Peyer's patch (tissue), 4 donors: ENCODE data around the gene CCDC187. TPM values are rescaled to one million over a fixed set of nuclear protein-coding genes. Genes with fewer than 3 reads are reported as not detected.

Experiments
- DNase-seq, 3 donors: peaks; one replicate each; pipeline ENCODE4 v3.0.0-alpha.2; 2017 to 2019
- H3K27ac ChIP-seq, 4 donors: fragments of 200-600 bp; sonication (generic); one replicate each; pipeline ENCODE4 v1.5.1; 2016 to 2019
- H3K27me3 ChIP-seq, 2 donors: fragments of 200-600 bp; sonication (generic); one replicate each; pipeline ENCODE4 v1.5.1; 2019
- H3K36me3 ChIP-seq, 3 donors: fragments of 200-600 bp; sonication (generic); one replicate each; pipeline ENCODE4 v1.5.1; 2016 to 2019
- H3K4me1 ChIP-seq, 4 donors: fragments of 200-600 bp; sonication (generic); one replicate each; pipeline ENCODE4 v1.5.1; 2016 to 2019
- H3K4me3 ChIP-seq, 4 donors: fragments of 200-600 bp; sonication (generic); 1 replicate in 3 of 4; 2 replicates in 1 of 4; pipeline ENCODE4 v1.5.1; 2016 to 2019; ENCODE audit warnings: mild to moderate bottlenecking in 1 of 4
- H3K9me3 ChIP-seq, 4 donors: fragments of 200-600 bp; sonication (generic); one replicate each; pipeline ENCODE4 v1.5.1; 2016 to 2019; ENCODE audit warnings: mild to moderate bottlenecking in 1 of 4
- POLR2A ChIP-seq, 2 donors: fragments of 450-650 bp; IDR thresholded peaks; one replicate each; pipeline ENCODE4 v1.5.1; 2017; ENCODE audit warnings: antibody characterized with exemption in 2 of 2, mild to moderate bottlenecking in 2 of 2, moderate library complexity in 2 of 2
- total RNA-seq, 4 donors: library from RNA; depleted of rRNA; stranded (reverse); fragments of >200 nt; gene quantifications; one replicate each; pipeline ENCODE4 v1.1.0, GENCODE V29; 2016
- TF ChIP-seq, protein P1 (sequence below), 6 experiments: fragments of 450-650 bp in 4 of 6; fragments of 200-600 bp in 2 of 6; sonication (generic) in 1 of 6; IDR thresholded peaks; one replicate each; pipeline ENCODE4 v1.5.1; 2017 to 2019; ENCODE audit warnings: antibody characterized with exemption in 6 of 6, mild to moderate bottlenecking in 3 of 6, moderate library complexity in 1 of 6

CCDC187 gene
- total RNA-seq, 4 donors from 2014 or later, result 0.35 to 1.0 (median 0.67) TPM; not detected in 1

DNA sequence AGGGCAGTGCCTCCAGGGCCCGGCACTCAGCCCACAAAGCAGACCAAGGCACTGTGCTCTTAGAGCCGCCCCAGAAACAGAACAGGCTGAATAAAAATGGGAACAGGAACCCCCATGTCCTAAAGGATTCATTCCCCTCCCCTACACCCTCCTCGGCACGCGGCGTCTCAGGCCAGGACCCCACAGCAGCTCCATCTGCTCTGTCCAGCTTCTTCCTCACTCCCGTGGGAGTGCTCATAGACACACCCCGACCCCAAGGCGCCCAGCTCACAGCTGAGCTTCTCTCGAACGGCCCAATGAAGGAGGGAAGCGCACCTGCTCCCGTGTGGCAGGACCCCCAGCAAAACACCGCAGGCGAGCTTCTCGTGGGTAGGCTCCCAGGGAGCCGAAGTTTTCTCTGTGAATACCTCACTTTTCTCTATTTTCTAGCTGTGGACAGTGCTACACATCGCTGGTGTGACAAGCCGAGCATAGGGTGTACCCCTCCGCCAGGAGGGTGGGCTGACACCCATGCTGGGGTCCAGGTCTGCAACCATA is 42.9 kb downstream of the CCDC187 start:
- H3K36me3 ChIP-seq, result no peaks in the 10 kb centered on the region
- H3K4me3 ChIP-seq, result no peak overlapping the region
- no peak overlapping the region for H3K27ac ChIP-seq
- H3K9me3 ChIP-seq, result no peaks in the 10 kb centered on the region
- no peaks in the 10 kb centered on the region for H3K4me1 ChIP-seq
- H3K27me3 ChIP-seq, result no peaks in the 10 kb centered on the region
- TF ChIP-seq POLR2A (IDR thresholded peaks at IDR 0.05), result no peak
- TF ChIP-seq, protein P1, sequence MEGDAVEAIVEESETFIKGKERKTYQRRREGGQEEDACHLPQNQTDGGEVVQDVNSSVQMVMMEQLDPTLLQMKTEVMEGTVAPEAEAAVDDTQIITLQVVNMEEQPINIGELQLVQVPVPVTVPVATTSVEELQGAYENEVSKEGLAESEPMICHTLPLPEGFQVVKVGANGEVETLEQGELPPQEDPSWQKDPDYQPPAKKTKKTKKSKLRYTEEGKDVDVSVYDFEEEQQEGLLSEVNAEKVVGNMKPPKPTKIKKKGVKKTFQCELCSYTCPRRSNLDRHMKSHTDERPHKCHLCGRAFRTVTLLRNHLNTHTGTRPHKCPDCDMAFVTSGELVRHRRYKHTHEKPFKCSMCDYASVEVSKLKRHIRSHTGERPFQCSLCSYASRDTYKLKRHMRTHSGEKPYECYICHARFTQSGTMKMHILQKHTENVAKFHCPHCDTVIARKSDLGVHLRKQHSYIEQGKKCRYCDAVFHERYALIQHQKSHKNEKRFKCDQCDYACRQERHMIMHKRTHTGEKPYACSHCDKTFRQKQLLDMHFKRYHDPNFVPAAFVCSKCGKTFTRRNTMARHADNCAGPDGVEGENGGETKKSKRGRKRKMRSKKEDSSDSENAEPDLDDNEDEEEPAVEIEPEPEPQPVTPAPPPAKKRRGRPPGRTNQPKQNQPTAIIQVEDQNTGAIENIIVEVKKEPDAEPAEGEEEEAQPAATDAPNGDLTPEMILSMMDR (IDR thresholded peaks at IDR 0.05), result no peak
- no peak for DNase-seq

DNA sequence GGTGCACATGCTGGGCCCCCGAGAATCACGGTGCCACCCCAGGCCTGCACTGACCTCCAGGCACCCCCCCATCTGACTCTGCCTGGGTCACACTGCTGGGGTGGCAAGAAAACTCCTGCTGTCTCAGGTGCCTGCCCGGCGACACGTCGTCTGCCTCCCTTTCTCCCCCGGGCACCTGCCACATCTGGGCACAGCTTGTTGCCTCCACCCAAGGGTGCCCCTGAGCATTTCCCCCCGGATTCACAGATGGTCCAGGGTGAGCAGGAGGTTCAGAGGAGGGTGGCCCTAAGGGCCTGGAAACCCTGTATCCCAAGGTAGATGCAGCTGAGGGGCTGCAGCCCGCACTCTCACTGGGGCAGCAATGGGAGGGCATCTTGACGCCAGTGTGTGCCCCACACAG is 43.4 kb downstream of the CCDC187 start:
- Histone ChIP-seq H3K4me3 (no peak overlapping the region), H3K36me3 (no peaks in the 10 kb centered on the region), H3K4me1 (no peaks in the 10 kb centered on the region), H3K27ac (no peak overlapping the region), H3K27me3 (no peaks in the 10 kb centered on the region), H3K9me3 (no peaks in the 10 kb centered on the region)
- TF ChIP-seq, protein P1 (IDR thresholded peaks at IDR 0.05), result no peak
- no peak for TF ChIP-seq POLR2A (IDR thresholded peaks at IDR 0.05)
- no peak for DNase-seq

DNA sequence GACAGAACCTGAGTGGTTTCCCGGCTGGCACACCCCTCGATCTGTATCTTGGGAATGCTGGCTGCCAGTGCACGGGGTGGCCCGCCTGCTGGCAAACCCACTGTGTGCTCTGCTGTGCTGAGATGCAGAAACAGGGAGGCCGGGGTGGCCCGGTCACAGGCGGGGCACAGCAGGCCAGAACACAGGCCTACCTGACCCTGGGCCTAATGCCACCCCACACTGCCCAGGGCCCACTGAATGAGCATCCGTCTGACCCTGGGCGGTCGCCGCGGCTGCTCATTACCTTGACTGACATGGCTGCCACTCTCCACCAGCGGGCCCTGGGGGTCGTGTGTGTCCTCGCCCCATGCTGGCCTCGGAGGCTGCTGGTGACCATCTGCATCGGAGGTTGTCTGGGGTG is 44.1 kb downstream of the CCDC187 start:
- DNase-seq, result no peak
- H3K36me3 ChIP-seq, result no peaks in the 10 kb centered on the region
- H3K4me1 ChIP-seq, result no peaks in the 10 kb centered on the region
- no peak overlapping the region for H3K4me3 ChIP-seq
- no peaks in the 10 kb centered on the region for H3K27me3 ChIP-seq
- no peak overlapping the region for H3K27ac ChIP-seq
- TF ChIP-seq, protein P1 (IDR thresholded peaks at IDR 0.05), result no peak
- no peak for TF ChIP-seq POLR2A (IDR thresholded peaks at IDR 0.05)
- H3K9me3 ChIP-seq, result no peaks in the 10 kb centered on the region

DNA sequence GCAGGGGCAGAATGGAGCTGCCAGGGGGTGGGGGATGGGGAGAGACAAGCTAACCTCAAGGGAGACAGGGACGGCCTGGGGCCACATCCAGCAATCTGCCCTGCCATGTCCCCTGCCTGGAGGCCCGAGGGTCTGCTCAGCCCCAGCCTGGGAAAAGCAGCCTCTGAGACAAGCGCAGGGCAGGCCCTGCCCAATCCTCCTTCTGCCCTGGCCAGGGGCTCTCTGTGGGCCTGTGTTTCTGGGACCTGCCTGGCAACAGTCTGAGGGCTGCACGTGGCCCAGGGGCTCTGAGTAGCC is 44.4 kb downstream of the CCDC187 start:
- Histone ChIP-seq H3K9me3 (no peaks in the 10 kb centered on the region), H3K27ac (no peak overlapping the region), H3K4me3 (no peak overlapping the region), H3K36me3 (no peaks in the 10 kb centered on the region), H3K27me3 (no peaks in the 10 kb centered on the region), H3K4me1 (no peaks in the 10 kb centered on the region)
- no peak for TF ChIP-seq POLR2A (IDR thresholded peaks at IDR 0.05)
- TF ChIP-seq, protein P1 (IDR thresholded peaks at IDR 0.05), result no peak
- DNase-seq, result no peak

DNA sequence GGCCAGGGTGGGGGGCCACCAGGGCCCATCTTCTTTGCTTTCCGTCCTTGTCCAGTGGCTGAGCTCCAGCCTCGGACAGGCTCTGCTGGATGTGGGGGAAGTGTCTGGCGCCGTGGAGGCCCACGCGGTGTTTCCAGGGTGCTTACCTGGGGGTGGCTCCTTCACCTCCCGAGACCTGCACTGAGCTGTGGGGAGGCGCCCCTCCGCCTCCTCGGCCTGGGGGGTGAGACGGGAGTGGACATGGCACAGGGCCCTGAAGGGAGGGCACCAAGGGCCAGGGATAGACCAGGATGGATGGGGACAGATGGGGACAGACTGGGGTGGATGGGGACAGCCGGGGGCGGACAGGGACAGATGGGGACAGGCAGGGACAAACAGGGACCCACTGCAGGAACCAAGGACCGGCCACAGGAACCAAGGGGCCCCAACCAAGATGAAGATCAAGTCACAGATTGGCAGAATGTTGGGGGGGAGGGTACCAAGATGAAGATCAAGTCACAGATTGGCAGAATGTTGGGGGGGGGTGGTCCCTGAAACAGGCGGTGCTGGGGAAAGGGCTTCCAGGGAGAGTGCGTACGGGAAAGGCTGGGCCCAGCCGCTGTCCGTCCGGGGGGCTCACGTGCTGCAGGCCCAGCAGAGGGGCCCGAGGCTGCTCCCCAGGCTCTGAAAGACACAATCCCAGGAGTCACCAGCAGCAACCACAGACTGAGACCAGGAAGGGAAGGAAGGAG is 44.9 kb downstream of the CCDC187 start:
- TF ChIP-seq POLR2A (IDR thresholded peaks at IDR 0.05), result no peak
- TF ChIP-seq, protein P1 (IDR thresholded peaks at IDR 0.05), result no peak
- no peak overlapping the region for H3K4me3 ChIP-seq
- no peak for DNase-seq
- no peaks in the 10 kb centered on the region for H3K36me3 ChIP-seq
- no peak overlapping the region for H3K27ac ChIP-seq
- no peaks in the 10 kb centered on the region for H3K27me3 ChIP-seq
- H3K9me3 ChIP-seq, result no peaks in the 10 kb centered on the region
- no peaks in the 10 kb centered on the region for H3K4me1 ChIP-seq

DNA sequence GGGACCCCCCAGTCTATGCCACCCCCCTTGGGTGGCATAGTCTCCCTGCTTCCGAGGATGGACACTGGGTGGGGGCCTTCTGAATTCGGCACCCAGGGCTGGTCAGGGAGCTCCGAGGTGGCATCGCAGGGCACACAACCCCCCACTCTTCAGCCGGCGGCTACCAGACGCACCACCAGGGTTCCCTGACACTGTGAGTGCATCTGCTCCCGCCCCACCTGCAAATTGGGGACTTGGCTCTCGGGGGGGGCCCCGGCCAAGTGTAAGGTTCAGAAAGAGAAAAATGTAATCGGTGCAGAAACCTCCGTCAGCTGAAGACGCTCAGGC is 45.6 kb downstream of the CCDC187 start:
- no peak for TF ChIP-seq POLR2A (IDR thresholded peaks at IDR 0.05)
- TF ChIP-seq, protein P1 (IDR thresholded peaks at IDR 0.05), result no peak
- DNase-seq, result no peak
- no peaks in the 10 kb centered on the region for H3K36me3 ChIP-seq
- no peaks in the 10 kb centered on the region for H3K9me3 ChIP-seq
- H3K4me3 ChIP-seq, result no peak overlapping the region
- no peak overlapping the region for H3K27ac ChIP-seq
- H3K27me3 ChIP-seq, result no peaks in the 10 kb centered on the region
- no peaks in the 10 kb centered on the region for H3K4me1 ChIP-seq
